ENCODE results near the gene LRRC8C.
A peak's percentile ranks its signal among the peaks of the same experiment; 100 is the strongest.

Gene LRRC8C

DNA sequence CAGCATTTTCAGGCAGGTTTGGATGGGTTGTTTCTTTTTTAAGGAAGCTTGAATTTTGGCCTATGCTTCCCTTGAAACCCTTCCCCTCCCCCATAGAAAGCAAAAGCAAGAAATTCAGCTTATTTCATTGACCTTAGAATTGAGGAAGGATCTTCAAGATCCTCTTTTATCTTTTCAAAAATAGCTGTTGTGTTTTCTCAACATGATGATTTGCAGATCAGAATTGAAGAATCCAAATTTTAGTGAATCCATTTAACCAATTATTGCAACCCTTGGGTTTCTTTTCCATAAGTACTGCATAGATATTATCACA lies 73.7 kb downstream of the LRRC8C start:
- no peak for DNase-seq

GRCh38 chr1:89708751-89709375 lies 75.9 kb downstream of the LRRC8C start:
- no peak for DNase-seq

DNA sequence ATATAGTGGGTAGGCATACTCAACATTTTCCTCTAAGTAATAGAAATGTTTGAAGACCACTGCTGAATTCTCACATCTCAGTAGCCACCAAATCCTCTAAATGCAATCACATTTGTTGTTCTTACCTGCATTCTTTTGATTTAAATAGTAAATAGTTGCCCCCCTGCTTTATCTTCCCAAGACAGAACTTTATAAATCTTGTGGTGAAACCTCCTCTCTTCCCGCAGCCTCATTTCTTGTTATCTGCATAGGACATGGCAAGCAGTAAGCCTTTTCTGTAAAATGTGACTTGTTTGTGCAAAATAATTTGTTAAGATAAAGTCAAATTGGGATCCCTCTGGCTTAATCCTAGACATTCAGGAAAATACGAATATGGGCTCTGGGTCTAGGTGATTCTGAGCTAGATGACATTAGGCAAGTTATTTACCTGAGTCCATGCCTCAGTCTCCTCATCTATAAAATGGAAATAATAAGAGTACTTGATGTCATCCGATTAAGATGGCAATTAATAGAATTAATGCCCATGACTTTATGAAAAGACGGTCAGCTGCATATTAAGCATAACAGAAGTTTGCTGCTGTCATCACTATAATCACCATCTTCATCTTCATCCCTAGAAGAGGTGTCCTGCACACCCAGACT lies 77.7 kb downstream of the LRRC8C start:
- DNase-seq, result no peak

- DNase-seq, result no peak
Observed at GRCh38 chr1:89711140-89711778, 78.3 kb downstream of the LRRC8C start.

DNA sequence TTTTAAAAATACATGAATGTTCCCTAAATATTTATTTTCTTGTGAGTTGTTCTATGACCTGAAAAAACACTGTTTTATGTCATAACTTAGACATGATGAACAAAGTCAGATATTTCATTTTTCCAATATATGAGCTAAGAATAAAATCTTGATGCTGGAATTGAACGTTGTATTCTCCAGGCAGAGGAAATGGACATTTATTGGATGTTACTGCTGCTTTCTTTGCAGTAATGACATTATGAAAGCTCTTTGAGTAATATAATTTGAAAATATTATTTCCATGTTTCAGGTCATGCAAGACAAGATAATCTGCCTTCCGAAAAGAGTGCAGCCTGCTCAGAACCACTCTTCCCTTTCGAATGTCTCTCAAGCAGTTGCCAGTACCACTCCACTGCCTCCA lies 79.5 kb downstream of the LRRC8C start:
- no peak for DNase-seq

DNA sequence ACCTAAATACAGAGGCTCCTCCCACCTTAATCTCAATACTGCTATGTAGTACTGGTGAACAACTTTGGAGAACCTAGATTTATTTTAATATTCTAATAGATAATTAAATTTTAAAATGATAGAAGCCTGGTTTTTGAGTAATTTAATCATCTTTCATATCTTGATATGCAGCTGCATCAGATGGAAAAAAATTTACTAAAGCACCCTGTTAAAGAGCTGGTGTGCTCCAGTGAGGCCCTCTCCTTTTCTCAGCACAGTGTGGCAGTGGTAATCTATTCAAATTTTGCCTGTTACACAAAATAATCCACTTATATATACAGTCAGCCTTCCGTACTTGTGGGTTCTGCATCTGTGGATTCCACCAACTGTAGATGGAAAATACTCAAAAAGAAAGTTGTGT lies 82.8 kb downstream of the LRRC8C start:
- no peak for DNase-seq

GRCh38 chr1:89719502-89720306 lies 86.8 kb downstream of the LRRC8C start:
- DNase-seq, result peak in 1 of 2 donors; percentile 15

- no peak for DNase-seq
Observed at GRCh38 chr1:89720839-89721238, 87.9 kb downstream of the LRRC8C start.

- DNase-seq, result peak; percentile 37 to 51
Observed at GRCh38 chr1:89721351-89721750, 88.4 kb downstream of the LRRC8C start.

DNA sequence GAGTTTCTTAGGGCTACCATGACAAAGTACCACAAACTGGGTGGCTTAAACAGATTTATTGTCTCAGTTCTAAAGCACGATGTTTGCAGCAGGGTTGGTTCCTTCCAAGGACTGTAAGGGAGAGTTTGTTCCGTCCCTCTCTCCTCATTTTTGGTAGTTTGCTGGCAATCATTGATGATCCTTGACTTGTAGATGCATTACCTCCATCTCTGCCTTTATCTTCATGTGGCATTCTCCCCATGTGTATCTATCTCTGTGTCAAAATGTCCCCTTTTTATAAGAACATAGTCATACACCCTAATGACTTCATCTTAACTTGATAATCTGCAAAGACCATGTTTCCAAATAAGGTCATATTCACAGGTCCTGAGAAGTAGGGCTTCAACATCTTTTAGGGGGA lies 90.2 kb downstream of the LRRC8C start:
- DNase-seq, result no peak

DNA sequence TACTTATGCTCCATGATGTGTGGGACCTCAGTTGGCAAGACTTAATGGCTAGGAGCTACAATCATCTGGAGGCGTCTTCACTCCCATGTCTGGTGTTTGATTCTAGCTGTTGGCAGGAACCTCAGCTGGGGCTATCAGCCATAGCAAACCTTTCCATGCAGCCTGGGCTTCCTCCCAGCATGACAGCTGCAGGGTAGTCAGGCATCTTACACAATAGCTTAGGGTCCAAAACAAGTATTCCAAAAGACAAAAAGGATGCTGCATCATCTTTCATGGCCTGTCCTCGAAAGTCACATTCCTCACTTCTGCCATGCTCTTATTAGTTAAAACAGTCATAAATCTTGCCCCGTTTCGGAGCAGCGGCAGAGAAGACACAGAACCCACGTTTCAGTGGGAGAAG lies 90.9 kb downstream of the LRRC8C start:
- DNase-seq, result no peak

- peak; percentile 47 to 58 for DNase-seq
Observed at GRCh38 chr1:89724369-89725010, 91.6 kb downstream of the LRRC8C start.

GRCh38 chr1:89725011-89725370 lies 92.1 kb downstream of the LRRC8C start:
- peak; percentile 34 to 53 for DNase-seq

GRCh38 chr1:89725631-89726030 lies 92.7 kb downstream of the LRRC8C start:
- no peak for DNase-seq

- DNase-seq, result no peak
Observed at GRCh38 chr1:89727517-89728312, 94.8 kb downstream of the LRRC8C start.

- no peak for DNase-seq
Observed at GRCh38 chr1:89728381-89728780, 95.5 kb downstream of the LRRC8C start.

DNA sequence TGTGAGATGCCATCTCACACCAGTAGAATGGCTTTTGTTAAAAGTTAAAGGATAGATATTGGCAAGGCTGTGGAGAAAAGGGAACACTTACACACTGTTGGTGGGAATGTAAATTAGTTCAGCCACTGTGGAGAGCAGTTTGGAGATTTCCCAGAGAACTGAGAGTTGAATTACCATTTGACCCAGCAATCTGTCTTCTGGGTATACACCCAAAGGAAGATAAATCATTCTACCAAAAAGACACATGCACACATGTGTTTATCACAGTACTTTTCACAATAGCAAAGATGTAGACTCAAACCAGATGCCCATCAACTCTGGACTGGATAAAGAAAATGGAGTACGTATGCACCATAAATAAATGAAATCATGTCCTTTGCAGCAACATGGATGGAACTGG lies 99.3 kb downstream of the LRRC8C start:
- no peak for DNase-seq

DNA sequence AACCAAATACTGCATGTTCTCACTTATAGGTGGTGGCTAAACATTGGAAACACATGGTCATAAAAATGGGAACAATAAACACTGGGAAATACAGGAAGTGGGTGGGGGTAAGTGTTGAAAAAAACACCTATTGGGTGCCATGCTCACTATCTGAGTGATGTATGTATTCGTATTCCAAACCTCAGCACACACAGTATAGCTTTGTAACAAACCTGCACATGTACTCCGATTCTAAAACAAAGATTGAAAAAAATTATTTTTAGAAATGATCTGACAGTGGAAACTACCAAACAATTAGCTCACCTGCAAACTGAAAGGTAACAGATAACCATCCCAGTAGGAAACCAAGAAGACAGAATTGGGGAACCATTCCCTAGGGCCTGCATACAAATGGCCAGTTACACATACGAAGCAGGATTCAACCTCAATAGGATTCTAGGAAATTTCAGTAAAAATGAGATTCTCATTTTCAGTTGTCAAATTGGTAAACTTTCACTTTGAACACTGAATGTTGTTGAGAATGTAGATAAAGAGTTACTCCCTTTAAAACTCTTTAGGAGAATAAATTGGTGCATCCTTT lies 99.8 kb downstream of the LRRC8C start:
- DNase-seq, result no peak

DNA sequence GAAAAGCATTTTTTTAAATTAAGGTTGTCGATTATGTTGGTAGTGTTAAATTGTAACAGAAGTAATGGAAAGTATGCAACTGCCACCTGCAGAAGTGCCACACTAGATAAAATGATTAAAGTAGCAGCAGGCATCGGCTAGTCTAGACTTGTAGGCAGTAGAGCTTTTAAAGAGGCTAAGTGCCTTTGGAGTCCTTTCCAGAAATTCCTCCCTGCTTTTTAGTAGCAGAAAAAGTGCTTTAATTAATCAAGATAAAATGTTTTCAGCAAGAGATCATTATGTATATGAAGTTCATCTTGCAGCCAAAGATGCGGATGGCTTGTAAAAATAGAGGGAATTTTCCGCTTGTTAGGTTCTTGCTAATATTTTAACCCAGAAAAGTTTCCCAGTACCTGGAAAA lies 100.8 kb downstream of the LRRC8C start:
- no peak for DNase-seq

DNA sequence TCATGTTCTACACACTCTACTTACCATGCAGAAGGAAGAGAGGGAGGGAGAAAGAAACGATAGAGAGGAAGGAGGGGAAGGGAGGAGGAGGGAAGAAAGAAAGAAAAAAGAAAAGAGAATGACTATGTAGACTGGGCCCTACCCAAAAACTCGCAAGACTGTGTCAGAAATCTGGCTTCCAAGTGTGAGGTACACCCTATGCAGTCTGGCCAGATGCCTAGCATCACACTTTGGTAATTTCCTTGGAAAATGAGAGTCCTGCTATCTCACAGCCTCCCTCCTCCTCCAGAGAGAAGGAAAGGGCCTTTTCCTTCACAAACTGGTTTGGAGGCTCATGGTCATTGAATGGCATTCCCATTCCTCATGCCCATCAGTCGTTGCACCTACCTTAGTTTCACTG lies 101.5 kb downstream of the LRRC8C start:
- DNase-seq, result no peak

- DNase-seq, result no peak
Observed at GRCh38 chr1:89735479-89735878, 102.6 kb downstream of the LRRC8C start.

All from activated CD4-positive, alpha-beta T cell treated with anti-CD3 and anti-CD28 coated beads for 4 hours (primary cell).